Hepatocyte (in vitro differentiated cells): ENCODE results near the gene TMPRSS11B. TPM values are rescaled to one million over a fixed set of nuclear protein-coding genes. Genes with fewer than 3 reads are reported as not detected.
A peak's percentile ranks its signal among the peaks of the same experiment; 100 is the strongest.
"Not testable (repeated sequence)": the region's sequence is repeated elsewhere in the genome, so short reads cannot be mapped to it uniquely, and the experiment has no call there.

ENCODE experiments used
- DNase-seq: peaks from one replicate; pipeline ENCODE4 v3.0.0-alpha.2; 2016; ENCODE audit warnings: low spot score
- H2AFZ ChIP-seq: fragments of 200-600 bp; sonication (generic); 2 replicates; pipeline ENCODE4 v1.6.0; 2016; ENCODE audit warnings: antibody characterized with exemption, mild to moderate bottlenecking
- H3K27ac ChIP-seq: fragments of 200-600 bp; sonication (generic); 2 replicates; pipeline ENCODE4 v1.5.1; 2016; ENCODE audit warnings: mild to moderate bottlenecking
- H3K27me3 ChIP-seq: fragments of 200-600 bp; sonication (generic); 2 replicates; pipeline ENCODE4 v1.6.1; 2016
- H3K36me3 ChIP-seq: fragments of 200-600 bp; sonication (generic); replicated peaks from 2 replicates; pipeline ENCODE4 v1.5.1; 2016; ENCODE audit warnings: low read depth; ENCODE audit not compliant: insufficient read depth
- H3K4me1 ChIP-seq: fragments of 200-600 bp; sonication (generic); 2 replicates; pipeline ENCODE4 v1.5.1; 2016; ENCODE audit warnings: mild to moderate bottlenecking, moderate library complexity; ENCODE audit not compliant: insufficient read depth
- H3K4me2 ChIP-seq: fragments of 200-600 bp; sonication (generic); 2 replicates; pipeline ENCODE4 v1.6.0; 2016
- H3K4me3 ChIP-seq: fragments of 200-600 bp; sonication (generic); 2 replicates; pipeline ENCODE4 v1.5.1; 2016; ENCODE audit warnings: mild to moderate bottlenecking
- H3K79me2 ChIP-seq: fragments of 200-600 bp; sonication (generic); 2 replicates; pipeline ENCODE4 v1.6.0; 2017; ENCODE audit warnings: mild to moderate bottlenecking
- H3K9me2 ChIP-seq: fragments of 200-600 bp; sonication (generic); replicated peaks from 2 replicates; pipeline ENCODE4 v1.6.0; 2017; ENCODE audit warnings: mild to moderate bottlenecking; ENCODE audit not compliant: insufficient read depth
- H3K9me3 ChIP-seq: fragments of 200-600 bp; sonication (generic); 2 replicates; pipeline ENCODE4 v1.5.1; 2016; ENCODE audit warnings: low read depth, mild to moderate bottlenecking
- H4K20me1 ChIP-seq: fragments of 200-600 bp; sonication (generic); 2 replicates; pipeline ENCODE4 v1.6.0; 2016; ENCODE audit warnings: mild to moderate bottlenecking; ENCODE audit not compliant: insufficient read depth, poor library complexity, severe bottlenecking
- CTCF ChIP-seq: fragments of 200-600 bp; sonication (generic); IDR thresholded peaks from 2 replicates; pipeline ENCODE4 v1.5.1; 2016; ENCODE audit warnings: antibody characterized with exemption, mild to moderate bottlenecking; ENCODE audit not compliant: poor library complexity
- EZH2 ChIP-seq: fragments of 200-600 bp; sonication (generic); IDR thresholded peaks from 2 replicates; pipeline ENCODE4 v1.6.1; 2016; ENCODE audit warnings: antibody characterized with exemption, mild to moderate bottlenecking, borderline replicate concordance
- EZH2phosphoT487 ChIP-seq: fragments of 200-600 bp; sonication (generic); IDR thresholded peaks from one replicate; pipeline ENCODE4 v1.6.1; 2018; ENCODE audit warnings: antibody characterized with exemption, mild to moderate bottlenecking, low read depth, moderate library complexity; ENCODE audit not compliant: unreplicated experiment, severe bottlenecking
- WGBS: methylation state at CpG from one replicate; pipeline ENCODE4 v1.1.6; 2016; ENCODE audit warnings: low lambda C conversion rate; ENCODE audit errors: missing lambda C conversion rate; 5-methylcytosine and 5-hydroxymethylcytosine counted together
- polyA plus RNA-seq: library from polyadenylated mRNA; unstranded; fragments of >200 nt; fragmentation: Nextera tagmentation; extraction: Ambion mirVana; gene quantifications from 2 replicates; pipeline ENCODE4 v1.2.1, GENCODE V29; 2016
- total RNA-seq: library from RNA; depleted of rRNA; stranded (reverse); fragments of >200 nt; gene quantifications from 2 replicates; pipeline ENCODE4 v1.2.3, GENCODE V29; 2014

Gene TMPRSS11B
- total and polyA plus RNA-seq, 2 experiments from 2014 or later = 0.17 TPM; not detected in 1

- no peak for DNase-seq
- TF ChIP-seq CTCF = no peak
- Histone ChIP-seq H3K27me3 (no peaks in the 10 kb centered on the region), H3K9me2 (no peaks in the 10 kb centered on the region), H3K4me1 (peaks cover 4% of the 10 kb centered on the region), H3K4me3 (no peak overlapping the region), H2AFZ (peak overlapping the region; percentile 23), H3K27ac (peak overlapping the region; percentile 21), H3K36me3 (no peaks in the 10 kb centered on the region), H3K79me2 (no peaks in the 10 kb centered on the region), H3K4me2 (no peak overlapping the region), H3K9me3 (no peaks in the 10 kb centered on the region), H4K20me1 (no peaks in the 10 kb centered on the region)
- WGBS = 69% methylated on average over 3 of the region's 3 CpGs
Observed at GRCh38 chr4:68287704-68288392, 42.4 kb upstream of the TMPRSS11B start.

GRCh38 chr4:68283714-68284113 is 38.2 kb upstream of the TMPRSS11B start:
- Histone ChIP-seq H4K20me1 (no peaks in the 10 kb centered on the region), H3K4me1 (peaks cover 10% of the 10 kb centered on the region), H3K27me3 (no peaks in the 10 kb centered on the region), H3K27ac (no peak overlapping the region), H3K4me2 (no peak overlapping the region), H3K9me3 (no peaks in the 10 kb centered on the region), H3K79me2 (no peaks in the 10 kb centered on the region), H3K9me2 (no peaks in the 10 kb centered on the region), H3K36me3 (no peaks in the 10 kb centered on the region), H2AFZ (no peak overlapping the region), H3K4me3 (no peak overlapping the region)
- no peak for DNase-seq
- WGBS = 78% methylated on average over 3 of the region's 3 CpGs
- TF ChIP-seq CTCF = no peak
- TF ChIP-seq EZH2 = no peak
- TF ChIP-seq EZH2phosphoT487 = no peak

- Histone ChIP-seq H3K27ac (peak overlapping the region; percentile 70), H3K36me3 (no peaks in the 10 kb centered on the region)
- TF ChIP-seq CTCF (no peak), EZH2phosphoT487 (no peak), EZH2 (no peak)
Observed at GRCh38 chr4:68283095-68283494, 37.6 kb upstream of the TMPRSS11B start.

GRCh38 chr4:68281796-68282740 is 36.6 kb upstream of the TMPRSS11B start:
- Histone ChIP-seq H3K27ac (peak overlapping the region; percentile 70), H3K4me2 (peak overlapping the region; percentile 61), H2AFZ (peak overlapping the region; percentile 36)
- not testable (repeated sequence) for H4K20me1 ChIP-seq, H3K9me3 ChIP-seq, DNase-seq, H3K9me2 ChIP-seq, H3K4me3 ChIP-seq, H3K36me3 ChIP-seq, H3K4me1 ChIP-seq, H3K79me2 ChIP-seq, H3K27me3 ChIP-seq
- WGBS = 49% methylated on average over 10 of the region's 10 CpGs

More at GRCh38 chr4:68283095-68283494, 37.6 kb upstream of the TMPRSS11B start:
- Histone ChIP-seq H2AFZ (peak overlapping the region; percentile 36), H3K4me1 (peaks cover 10% of the 10 kb centered on the region), H3K4me3 (no peak overlapping the region), H3K4me2 (no peak overlapping the region), H4K20me1 (no peaks in the 10 kb centered on the region), H3K9me2 (no peaks in the 10 kb centered on the region), H3K9me3 (no peaks in the 10 kb centered on the region), H3K79me2 (no peaks in the 10 kb centered on the region), H3K27me3 (no peaks in the 10 kb centered on the region)
- 94% methylated on average over 2 of the region's 2 CpGs for WGBS
- no peak for DNase-seq
